GM12878 (cell line): ENCODE data around the gene HAGHL. TPM values are rescaled to one million over a fixed set of nuclear protein-coding genes. Genes with fewer than 3 reads are reported as not detected.

Experiments used
- BMI1 ChIP-seq: fragments of 450-650 bp; IDR thresholded peaks from 2 replicates; pipeline ENCODE4 v1.6.1; 2016; ENCODE audit warnings: mild to moderate bottlenecking, moderate library complexity, borderline replicate concordance
- EGR1 ChIP-seq, 2 experiments: IDR thresholded peaks; 1 replicate in 1 of 2; 2 replicates in 1 of 2; pipeline ENCODE4 v1.6.1; 2011 to 2012; ENCODE audit warnings: low read depth in 2 of 2, low read length in 2 of 2, borderline replicate concordance in 1 of 2, mild to moderate bottlenecking in 1 of 2, moderate library complexity in 1 of 2
- EP300 ChIP-seq, 2 experiments: fragments of 150-350 bp in 1 of 2; IDR thresholded peaks; 2 replicates each; pipeline ENCODE4 v1.6.1; 2011 to 2012; ENCODE audit warnings: low read depth in 2 of 2, low read length in 2 of 2, borderline replicate concordance in 1 of 2, improper control_type of control experiment in 1 of 2, inconsistent platforms in 1 of 2; ENCODE audit not compliant: control insufficient read depth in 1 of 2
- FOS ChIP-seq: IDR thresholded peaks from 3 replicates; pipeline ENCODE4 v1.6.1; 2011; ENCODE audit warnings: borderline replicate concordance; ENCODE audit not compliant: insufficient read length; ENCODE audit errors: extremely low read depth
- HDAC6 ChIP-seq: fragments of 200-600 bp; sonication (generic); IDR thresholded peaks from one replicate; pipeline ENCODE4 v1.8.0; 2017; ENCODE audit warnings: antibody characterized with exemption; ENCODE audit not compliant: unreplicated experiment
- IKZF2 ChIP-seq, 2 experiments: fragments of 450-650 bp; IDR thresholded peaks; 2 replicates each; pipeline ENCODE4 v1.6.1; 2017; ENCODE audit warnings: mild to moderate bottlenecking in 2 of 2, moderate library complexity in 2 of 2
- NFYA ChIP-seq: IDR thresholded peaks from 2 replicates; pipeline ENCODE4 v1.6.1; 2011; ENCODE audit warnings: low read depth, mild to moderate bottlenecking, low read length, improper control_type of control experiment, borderline replicate concordance
- PBX3 ChIP-seq: IDR thresholded peaks from 2 replicates; pipeline ENCODE4 v1.6.1; 2011; ENCODE audit warnings: mild to moderate bottlenecking, low read depth, low read length, moderate library complexity; ENCODE audit not compliant: insufficient replicate concordance
- POLR2AphosphoS2 ChIP-seq: IDR thresholded peaks from 2 replicates; pipeline ENCODE4 v1.6.1; 2011; ENCODE audit warnings: low read depth, mild to moderate bottlenecking, low read length, improper control_type of control experiment, moderate library complexity
- polyA plus RNA-seq, 11 experiments: library from polyadenylated mRNA; depleted of rRNA in 4 of 11; unstranded in 6 of 11; stranded (reverse) in 5 of 11; fragments of >200 nt; fragmentation: Nextera tagmentation in 4 of 11; fragmentation: Illumina TruSeq in 1 of 11; extraction: Ambion mirVana in 4 of 11; extraction: Trizol in 1 of 11; gene quantifications; 1 replicate in 1 of 11; 2 replicates in 10 of 11; pipeline versions ENCODE4 v1.2.1 to v1.2.3, GENCODE V29; 2011 to 2016; ENCODE audit warnings: inconsistent platforms in 2 of 11, missing spikeins in 2 of 11, low read depth in 1 of 11
- total RNA-seq, 4 experiments: library from RNA; depleted of rRNA in 3 of 4; stranded (reverse); fragments of >200 nt in 3 of 4; fragmentation: Illumina TruSeq in 1 of 4; extraction: Trizol in 1 of 4; gene quantifications; 2 replicates each; pipeline versions ENCODE4 v1.2.1 to v1.2.3, GENCODE V29; 2013 to 2021

The HAGHL gene
- total and polyA plus RNA-seq, 10 of the 15 experiments (the other 5 are each of a cell fraction or from before 2014, with no cell fraction given): 0.23 to 44.6 (median 16.4) TPM

- TF ChIP-seq EGR1 (IDR thresholded peaks at IDR 0.05; ENCODE audit: borderline replicate concordance in 1 of 2, low read depth in 2 of 2, low read length in 2 of 2): peak in 1 of 2 experiments; percentile 56; a peak in 1 of 3 replicates
- TF ChIP-seq FOS: no peak
- no peak for TF ChIP-seq HDAC6
- TF ChIP-seq IKZF2 (IDR thresholded peaks at IDR 0.05): no peak; a peak in 1 of 4 replicates
- no peak for TF ChIP-seq BMI1
- TF ChIP-seq PBX3: no peak
- no peak for TF ChIP-seq EP300 (IDR thresholded peaks at IDR 0.05; ENCODE audit: borderline replicate concordance in 1 of 2, control insufficient read depth in 1 of 2, low read depth in 2 of 2, low read length in 2 of 2)
- no peak for TF ChIP-seq POLR2AphosphoS2
- TF ChIP-seq NFYA: no peak
These were observed 14.0 kb downstream of the HAGHL start, which contains the start of gene CIAO3 (continued) for GRCh38 chr16:740764-741505.
